Trophoblast cell (in vitro differentiated cells and primary cell): ENCODE results near the gene CENPP.

Source experiments
- DNase-seq, 2 donors: peaks; one replicate each; pipeline ENCODE4 v3.0.0-alpha.2; 2016
- H2AFZ ChIP-seq: 2 replicates; pipeline ENCODE4 v1.6.1; 2013; ENCODE audit warnings: low read length, moderate library complexity, mild to moderate bottlenecking; ENCODE audit not compliant: insufficient read depth, poor library complexity
- H2AK5ac ChIP-seq: 2 replicates; pipeline ENCODE4 v1.6.1; 2013; ENCODE audit warnings: mild to moderate bottlenecking, low read length
- H2BK120ac ChIP-seq: 2 replicates; pipeline ENCODE4 v1.6.1; 2013; ENCODE audit warnings: low read length, mild to moderate bottlenecking, moderate library complexity; ENCODE audit not compliant: insufficient read depth, poor library complexity
- H2BK12ac ChIP-seq: 2 replicates; pipeline ENCODE4 v1.6.1; 2013; ENCODE audit warnings: mild to moderate bottlenecking, low read length, moderate library complexity
- H2BK5ac ChIP-seq: 2 replicates; pipeline ENCODE4 v1.6.1; 2013; ENCODE audit warnings: low read length, low read depth, moderate library complexity, mild to moderate bottlenecking; ENCODE audit not compliant: poor library complexity
- H3K14ac ChIP-seq: 2 replicates; pipeline ENCODE4 v1.6.1; 2013; ENCODE audit warnings: mild to moderate bottlenecking, low read length
- H3K18ac ChIP-seq: 2 replicates; pipeline ENCODE4 v1.6.1; 2013; ENCODE audit warnings: mild to moderate bottlenecking, low read length
- H3K23ac ChIP-seq: 2 replicates; pipeline ENCODE4 v1.6.1; 2013; ENCODE audit warnings: low read length
- H3K27ac ChIP-seq: 2 replicates; pipeline ENCODE4 v1.5.1; 2013; ENCODE audit warnings: low read depth, mild to moderate bottlenecking, inconsistent platforms, low read length, moderate library complexity
- H3K27me3 ChIP-seq: 2 replicates; pipeline ENCODE4 v1.6.1; 2013; ENCODE audit warnings: inconsistent platforms, mild to moderate bottlenecking, low read length, moderate library complexity; ENCODE audit not compliant: insufficient read depth
- H3K36me3 ChIP-seq, 2 experiments: 1 replicate in 1 of 2; 2 replicates in 1 of 2; pipeline ENCODE4 v1.6.1; 2013; ENCODE audit warnings: low read length in 2 of 2, mild to moderate bottlenecking in 2 of 2, moderate library complexity in 1 of 2; ENCODE audit not compliant: insufficient read depth in 2 of 2, control insufficient read depth in 1 of 2
- H3K4ac ChIP-seq: 2 replicates; pipeline ENCODE4 v1.6.1; 2013; ENCODE audit warnings: low read depth, mild to moderate bottlenecking, low read length, moderate library complexity
- H3K4me1 ChIP-seq, 2 experiments: 1 replicate in 1 of 2; 2 replicates in 1 of 2; pipeline ENCODE4 v1.6.1; 2013; ENCODE audit warnings: low read length in 2 of 2, mild to moderate bottlenecking in 2 of 2, moderate library complexity in 1 of 2; ENCODE audit not compliant: insufficient read depth in 2 of 2, control insufficient read depth in 1 of 2
- H3K4me2 ChIP-seq: 2 replicates; pipeline ENCODE4 v1.6.1; 2013; ENCODE audit warnings: inconsistent platforms, mild to moderate bottlenecking, low read length, moderate library complexity
- H3K4me3 ChIP-seq: 2 replicates; pipeline ENCODE4 v1.5.1; 2013; ENCODE audit warnings: mild to moderate bottlenecking, low read depth, low read length, inconsistent platforms
- H3K79me1 ChIP-seq: one replicate; pipeline ENCODE4 v1.6.1; 2013; ENCODE audit warnings: low read length
- H3K79me2 ChIP-seq: 2 replicates; pipeline ENCODE4 v1.6.1; 2013; ENCODE audit warnings: low read length, mild to moderate bottlenecking; ENCODE audit not compliant: control insufficient read depth, insufficient read depth, poor library complexity
- H3K9ac ChIP-seq: 2 replicates; pipeline ENCODE4 v1.6.1; 2013; ENCODE audit warnings: mild to moderate bottlenecking, low read length
- H3K9me3 ChIP-seq: 2 replicates; pipeline ENCODE4 v1.6.1; 2013; ENCODE audit warnings: low read depth, mild to moderate bottlenecking, control low read depth, inconsistent platforms, low read length; ENCODE audit not compliant: insufficient read depth
- H4K12ac ChIP-seq: 2 replicates; pipeline ENCODE4 v1.6.1; 2013; ENCODE audit warnings: low read depth, mild to moderate bottlenecking, low read length, moderate library complexity
- H4K8ac ChIP-seq: 2 replicates; pipeline ENCODE4 v1.6.1; 2013; ENCODE audit warnings: low read depth, mild to moderate bottlenecking, low read length, moderate library complexity
- H4K91ac ChIP-seq: one replicate; pipeline ENCODE4 v1.6.1; 2013; ENCODE audit warnings: low read depth, mild to moderate bottlenecking, low read length, moderate library complexity
- WGBS: extraction: QIAGEN DNeasy Blood & Tissue Kit; methylation state at CpG from one replicate; pipeline ENCODE4 v1.1.7; 2013; ENCODE audit warnings: missing lambda C conversion rate; ENCODE audit not compliant: insufficient read length, insufficient coverage; ENCODE audit errors: extremely low coverage; 5-methylcytosine and 5-hydroxymethylcytosine counted together

Gene CENPP

DNA sequence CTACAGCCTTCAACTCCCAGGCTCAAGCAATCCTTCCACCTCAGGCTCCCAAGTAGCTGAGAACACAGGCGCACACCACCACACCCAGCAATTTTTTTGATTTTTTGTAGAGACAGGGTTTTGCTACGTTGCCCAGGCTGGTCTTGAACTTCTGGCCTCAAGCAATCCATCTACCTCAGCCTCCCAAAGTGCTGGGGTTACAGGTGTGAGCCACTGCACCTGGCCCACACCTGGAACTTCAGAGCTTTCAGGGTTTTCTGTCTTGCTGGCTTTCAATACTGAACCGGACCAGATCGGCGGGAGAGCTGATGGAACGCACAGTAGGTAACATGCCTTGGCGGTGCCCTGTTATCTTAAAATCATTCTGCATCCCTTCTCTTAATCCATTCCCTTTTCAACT lies 313.4 kb downstream of the CENPP start:
- no peak overlapping the region for H4K91ac ChIP-seq
- no peak overlapping the region for H4K8ac ChIP-seq
- no peak overlapping the region for H3K9ac ChIP-seq
- peaks cover 3 to 4% of the 10 kb centered on the region in 2 experiments for H3K4me1 ChIP-seq
- no peak overlapping the region for H3K4me2 ChIP-seq
- no peak overlapping the region for H2BK12ac ChIP-seq
- H2BK120ac ChIP-seq: no peak overlapping the region
- no peak overlapping the region for H3K4ac ChIP-seq
- H3K36me3 ChIP-seq: peaks cover 53 to 67% of the 10 kb centered on the region in 2 experiments
- no peaks in the 10 kb centered on the region for H3K79me2 ChIP-seq
- no peak for DNase-seq
- H3K79me1 ChIP-seq: no peaks in the 10 kb centered on the region
- no peak overlapping the region for H4K12ac ChIP-seq
- no peak overlapping the region for H3K14ac ChIP-seq
- H3K18ac ChIP-seq: no peak overlapping the region
- no peak overlapping the region for H2BK5ac ChIP-seq
- H3K27me3 ChIP-seq: no peaks in the 10 kb centered on the region
- no peak overlapping the region for H3K23ac ChIP-seq
- H3K4me3 ChIP-seq: no peak overlapping the region
- H2AK5ac ChIP-seq: no peak overlapping the region
- H3K9me3 ChIP-seq: no peaks in the 10 kb centered on the region
- no CpG with 5 or more reads among the region's 7 CpGs for WGBS
- H3K27ac ChIP-seq: no peak overlapping the region
- H2AFZ ChIP-seq: no peak overlapping the region

DNA sequence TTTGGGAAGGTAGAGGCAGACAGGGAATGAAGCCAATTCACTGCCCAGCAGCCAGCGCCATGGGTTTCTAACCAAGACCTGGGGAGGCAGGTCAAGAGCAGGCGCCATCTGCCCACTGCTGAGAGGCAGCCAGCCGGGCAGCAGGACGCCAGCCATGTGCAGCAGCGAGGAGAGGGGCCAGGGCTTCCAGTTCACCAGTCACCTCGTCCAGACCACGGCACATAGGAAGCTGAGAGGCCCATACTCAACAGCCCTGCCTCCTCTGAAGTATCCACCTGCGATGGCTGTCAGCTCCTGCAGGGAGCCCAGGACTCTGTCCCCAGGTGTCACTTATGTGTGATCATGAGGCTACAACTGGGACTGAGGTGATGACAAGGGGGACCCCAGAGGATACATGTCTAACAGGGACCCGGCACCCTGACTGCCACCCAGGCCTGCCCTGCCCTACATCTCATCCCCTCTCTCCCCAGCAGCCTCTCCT lies 314.1 kb downstream of the CENPP start:
- no peak overlapping the region for H3K23ac ChIP-seq
- H3K27ac ChIP-seq: no peak overlapping the region
- no peak overlapping the region for H3K18ac ChIP-seq
- H2AFZ ChIP-seq: no peak overlapping the region
- no peak overlapping the region for H3K14ac ChIP-seq
- H3K9me3 ChIP-seq: no peaks in the 10 kb centered on the region
- H3K4me2 ChIP-seq: no peak overlapping the region
- H3K4ac ChIP-seq: no peak overlapping the region
- peaks cover 53 to 65% of the 10 kb centered on the region in 2 experiments for H3K36me3 ChIP-seq
- no peak overlapping the region for H3K9ac ChIP-seq
- no peak for DNase-seq
- H3K79me2 ChIP-seq: no peaks in the 10 kb centered on the region
- peaks cover 3 to 4% of the 10 kb centered on the region in 2 experiments for H3K4me1 ChIP-seq
- H3K4me3 ChIP-seq: no peak overlapping the region
- no peak overlapping the region for H2BK5ac ChIP-seq
- H4K91ac ChIP-seq: no peak overlapping the region
- no peak overlapping the region for H4K12ac ChIP-seq
- WGBS: no CpG with 5 or more reads among the region's 9 CpGs
- no peak overlapping the region for H2BK120ac ChIP-seq
- no peak overlapping the region for H4K8ac ChIP-seq
- H2BK12ac ChIP-seq: no peak overlapping the region
- no peaks in the 10 kb centered on the region for H3K79me1 ChIP-seq
- H3K27me3 ChIP-seq: no peaks in the 10 kb centered on the region
- no peak overlapping the region for H2AK5ac ChIP-seq

DNA sequence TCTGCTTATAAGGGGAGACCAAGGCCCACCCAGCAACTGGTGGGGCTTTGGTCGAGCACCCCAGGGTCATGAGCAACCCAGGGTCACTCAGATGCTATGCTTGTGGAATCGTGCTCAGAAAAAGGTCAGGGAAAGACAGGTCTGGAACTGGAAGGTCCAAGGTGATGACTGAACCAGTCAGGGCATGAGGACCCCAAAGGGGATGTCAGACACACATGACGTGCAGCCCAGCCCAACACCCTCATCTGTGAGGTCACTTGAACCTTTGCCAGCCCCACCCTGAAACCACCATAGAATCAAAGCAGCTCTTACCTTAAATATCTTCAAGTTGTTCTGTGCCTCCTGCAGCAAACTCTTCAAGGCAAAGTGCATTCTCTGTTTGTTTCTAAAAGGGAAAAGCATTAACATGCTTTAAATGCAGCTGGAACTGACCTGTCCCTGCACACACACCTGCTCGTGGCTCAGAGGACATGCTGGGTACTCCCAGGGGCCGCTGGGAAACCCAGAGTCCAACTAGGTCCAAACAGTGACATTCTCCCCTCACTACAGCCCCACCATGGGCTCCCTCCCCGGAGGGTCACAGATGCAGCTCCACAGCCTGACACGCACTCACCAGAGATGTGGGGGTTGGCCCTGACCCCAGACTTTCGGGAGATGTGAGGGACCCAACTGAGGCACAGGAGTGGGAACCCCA lies 314.8 kb downstream of the CENPP start:
- H3K9me3 ChIP-seq: no peaks in the 10 kb centered on the region
- H3K4ac ChIP-seq: no peak overlapping the region
- no peaks in the 10 kb centered on the region for H3K79me1 ChIP-seq
- H4K8ac ChIP-seq: no peak overlapping the region
- no peaks in the 10 kb centered on the region for H3K27me3 ChIP-seq
- peaks cover 50 to 64% of the 10 kb centered on the region in 2 experiments for H3K36me3 ChIP-seq
- H2BK12ac ChIP-seq: no peak overlapping the region
- H3K79me2 ChIP-seq: no peaks in the 10 kb centered on the region
- WGBS: no CpG with 5 or more reads among the region's 8 CpGs
- H2BK120ac ChIP-seq: no peak overlapping the region
- no peak overlapping the region for H4K12ac ChIP-seq
- H3K9ac ChIP-seq: no peak overlapping the region
- H3K18ac ChIP-seq: no peak overlapping the region
- no peak overlapping the region for H3K23ac ChIP-seq
- H3K27ac ChIP-seq: no peak overlapping the region
- no peak overlapping the region for H3K4me2 ChIP-seq
- peaks cover 3 to 4% of the 10 kb centered on the region in 2 experiments for H3K4me1 ChIP-seq
- H4K91ac ChIP-seq: no peak overlapping the region
- H3K4me3 ChIP-seq: no peak overlapping the region
- H2AFZ ChIP-seq: no peak overlapping the region
- no peak overlapping the region for H2BK5ac ChIP-seq
- no peak overlapping the region for H2AK5ac ChIP-seq
- H3K14ac ChIP-seq: no peak overlapping the region
- no peak for DNase-seq

DNA sequence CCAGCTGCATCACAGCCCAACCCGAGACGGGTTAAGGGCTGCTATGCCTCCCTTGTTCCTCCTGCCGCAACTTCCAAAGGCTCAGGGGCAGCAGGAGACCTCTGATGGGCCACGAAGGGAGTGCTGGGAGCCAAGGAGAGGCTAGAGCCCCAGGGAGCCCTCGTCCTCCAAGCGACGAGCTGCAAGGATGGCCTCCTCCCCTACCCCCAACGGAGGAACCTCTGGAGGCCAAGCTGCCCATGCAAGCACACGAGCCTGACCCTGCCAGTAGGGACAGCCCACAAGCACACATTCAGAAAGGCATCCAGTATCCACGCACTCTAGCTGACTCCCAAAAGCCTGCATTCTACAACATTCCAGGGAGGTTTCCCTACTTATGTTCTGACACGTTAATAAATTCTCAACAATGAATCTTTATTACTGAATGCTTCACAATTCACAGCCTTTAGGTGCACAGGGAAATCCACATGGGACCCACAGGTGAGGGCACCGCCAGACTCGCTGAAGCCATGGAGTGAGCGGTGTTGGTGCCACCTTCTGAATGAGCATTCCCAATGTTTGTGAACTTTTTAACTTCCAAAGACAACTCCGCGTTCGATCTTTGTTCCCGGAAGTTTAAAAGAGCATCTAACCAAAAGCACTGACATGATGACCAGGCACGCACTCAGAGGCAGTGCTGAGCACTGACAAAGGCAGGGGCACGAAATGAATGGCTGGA lies 315.5 kb downstream of the CENPP start:
- WGBS: no CpG with 5 or more reads among the region's 20 CpGs
- Histone ChIP-seq H2BK5ac (no peak overlapping the region), H3K18ac (no peak overlapping the region), H4K12ac (no peak overlapping the region), H3K4me1 (peaks cover 3 to 4% of the 10 kb centered on the region in 2 experiments), H3K9ac (no peak overlapping the region), H2BK120ac (no peak overlapping the region), H4K8ac (no peak overlapping the region), H3K9me3 (no peaks in the 10 kb centered on the region), H3K4me2 (no peak overlapping the region), H3K23ac (no peak overlapping the region), H3K79me2 (no peaks in the 10 kb centered on the region), H3K4me3 (peak overlapping the region; percentile 20), H2BK12ac (no peak overlapping the region), H3K27me3 (no peaks in the 10 kb centered on the region), H3K36me3 (peaks cover 46 to 58% of the 10 kb centered on the region in 2 experiments), H3K4ac (no peak overlapping the region), H3K79me1 (no peaks in the 10 kb centered on the region), H2AFZ (no peak overlapping the region), H2AK5ac (no peak overlapping the region), H3K14ac (no peak overlapping the region), H4K91ac (no peak overlapping the region), H3K27ac (no peak overlapping the region)
- no peak for DNase-seq
